ENCODE results near the gene FSCN2. TPM values are rescaled to one million over a fixed set of nuclear protein-coding genes. Genes with fewer than 3 reads are reported as not detected.

Gene FSCN2
- total RNA-seq, 1 donor from 2014 or later = 6.6 TPM

- intact Hi-C loops (cut with DNase I) = no loop called here
- peak overlapping the region in 1 of 2 donors; percentile 22 for H3K4me3 ChIP-seq
- TF ChIP-seq POLR2A (IDR thresholded peaks at IDR 0.05) (no peak), CTCF (IDR thresholded peaks at IDR 0.05) (no peak), POLR2AphosphoS5 (IDR thresholded peaks at IDR 0.05; ENCODE audit: insufficient read depth in 1 of 2, low read depth in 1 of 2) (no peak)
- H3K36me3 ChIP-seq = peaks cover 0 to 71% of the 10 kb centered on the region in 2 donors
- no peaks in the 10 kb centered on the region for H3K27me3 ChIP-seq
- H3K9me3 ChIP-seq = no peaks in the 10 kb centered on the region
- DNase-seq (ENCODE audit: extremely low spot score in 2 of 2) = no peak
- peaks cover 32% of the 10 kb centered on the region for H3K4me1 ChIP-seq
- peak overlapping the region; percentile 27 for H3K27ac ChIP-seq
Measured at GRCh38 chr17:81567191-81567590, 39.0 kb downstream of the FSCN2 start.

GRCh38 chr17:81568416-81568815, 40.2 kb downstream of the FSCN2 start:
- Histone ChIP-seq H3K9me3 (no peaks in the 10 kb centered on the region), H3K27me3 (no peaks in the 10 kb centered on the region), H3K4me3 (no peak overlapping the region), H3K4me1 (peaks cover 32% of the 10 kb centered on the region), H3K27ac (no peak overlapping the region), H3K36me3 (peaks cover 0 to 59% of the 10 kb centered on the region in 2 donors)
- TF ChIP-seq CTCF (IDR thresholded peaks at IDR 0.05) (no peak), POLR2AphosphoS5 (IDR thresholded peaks at IDR 0.05; ENCODE audit: insufficient read depth in 1 of 2, low read depth in 1 of 2) (no peak), POLR2A (IDR thresholded peaks at IDR 0.05) (no peak)
- no peak for DNase-seq (ENCODE audit: extremely low spot score in 2 of 2)
- intact Hi-C loops (cut with DNase I) = no loop called here

- H3K36me3 ChIP-seq = peaks cover 0 to 53% of the 10 kb centered on the region in 2 donors
- intact Hi-C loops (cut with DNase I) = no loop called here
Measured at GRCh38 chr17:81569986-81570514, 41.9 kb downstream of the FSCN2 start.

GRCh38 chr17:81570964-81571363, 42.8 kb downstream of the FSCN2 start:
- Histone ChIP-seq H3K27me3 (no peaks in the 10 kb centered on the region), H3K36me3 (peaks cover 0 to 46% of the 10 kb centered on the region in 2 donors), H3K4me1 (peaks cover 27% of the 10 kb centered on the region), H3K4me3 (no peak overlapping the region), H3K27ac (no peak overlapping the region), H3K9me3 (no peaks in the 10 kb centered on the region)
- no peak for DNase-seq (ENCODE audit: extremely low spot score in 2 of 2)
- intact Hi-C loops (cut with DNase I) = no loop called here
- no peak for TF ChIP-seq CTCF (IDR thresholded peaks at IDR 0.05)
- no peak for TF ChIP-seq POLR2A (IDR thresholded peaks at IDR 0.05)
- no peak for TF ChIP-seq POLR2AphosphoS5 (IDR thresholded peaks at IDR 0.05; ENCODE audit: insufficient read depth in 1 of 2, low read depth in 1 of 2)

More at GRCh38 chr17:81569986-81570514, 41.9 kb downstream of the FSCN2 start:
- H3K9me3 ChIP-seq = no peaks in the 10 kb centered on the region
- TF ChIP-seq CTCF (IDR thresholded peaks at IDR 0.05) = no peak
- no peak for TF ChIP-seq POLR2AphosphoS5 (IDR thresholded peaks at IDR 0.05; ENCODE audit: insufficient read depth in 1 of 2, low read depth in 1 of 2)
- TF ChIP-seq POLR2A (IDR thresholded peaks at IDR 0.05) = no peak
- peaks cover 32% of the 10 kb centered on the region for H3K4me1 ChIP-seq
- no peaks in the 10 kb centered on the region for H3K27me3 ChIP-seq
- no peak overlapping the region for H3K4me3 ChIP-seq
- no peak for DNase-seq (ENCODE audit: extremely low spot score in 2 of 2)
- no peak overlapping the region for H3K27ac ChIP-seq

- peaks cover 0 to 46% of the 10 kb centered on the region in 2 donors for H3K36me3 ChIP-seq
- TF ChIP-seq POLR2AphosphoS5 (IDR thresholded peaks at IDR 0.05; ENCODE audit: insufficient read depth in 1 of 2, low read depth in 1 of 2) (no peak), POLR2A (IDR thresholded peaks at IDR 0.05) (no peak), CTCF (IDR thresholded peaks at IDR 0.05) (no peak)
- no peaks in the 10 kb centered on the region for H3K9me3 ChIP-seq
- H3K4me3 ChIP-seq = no peak overlapping the region
- intact Hi-C loops (cut with DNase I) = no loop called here
- no peaks in the 10 kb centered on the region for H3K27me3 ChIP-seq
- no peak overlapping the region for H3K27ac ChIP-seq
- no peak for DNase-seq (ENCODE audit: extremely low spot score in 2 of 2)
- peaks cover 27% of the 10 kb centered on the region for H3K4me1 ChIP-seq
Measured at GRCh38 chr17:81572563-81573168, 44.5 kb downstream of the FSCN2 start.
